Calu3 (cell line): ENCODE results near the gene HOGA1. TPM values are rescaled to one million over a fixed set of nuclear protein-coding genes. Genes with fewer than 3 reads are reported as not detected.

Experiments
- BruUV-seq: library from RNA; stranded (reverse); fragments of 400-500 nt; replicated peaks from 2 replicates; lab custom pipeline; 2021; lab: Mats Ljungman, UMichigan
- CTCF ChIA-PET: fragments of 300-600 bp; sonication (Branson Sonifier 250); formaldehyde crosslinking; loops from one replicate; lab custom pipeline; 2022; ENCODE audit warnings: antibody characterized with exemption; lab: Charles Lee
- DNase-seq: peaks from one replicate; pipeline ENCODE4 v3.0.0; 2022
- H3K27ac Mint-ChIP-seq: one replicate; pipeline ENCODE4 v1.8.0; 2022; ENCODE audit warnings: mixed read lengths; ENCODE audit not compliant: unreplicated experiment
- H3K27me3 Mint-ChIP-seq: one replicate; pipeline ENCODE4 v1.8.0; 2022; ENCODE audit warnings: mixed read lengths; ENCODE audit not compliant: unreplicated experiment
- H3K36me3 Mint-ChIP-seq: one replicate; pipeline ENCODE4 v1.8.0; 2022; ENCODE audit warnings: mild to moderate bottlenecking, moderate library complexity, mixed read lengths; ENCODE audit not compliant: insufficient read depth, unreplicated experiment
- H3K4me1 Mint-ChIP-seq: one replicate; pipeline ENCODE4 v1.8.0; 2022; ENCODE audit warnings: mild to moderate bottlenecking, low read depth, mixed read lengths; ENCODE audit not compliant: unreplicated experiment
- H3K4me3 Mint-ChIP-seq: one replicate; pipeline ENCODE4 v1.8.0; 2022; ENCODE audit warnings: mild to moderate bottlenecking, low read depth, moderate library complexity, mixed read lengths; ENCODE audit not compliant: unreplicated experiment
- H3K9me3 Mint-ChIP-seq: one replicate; pipeline ENCODE4 v1.8.0; 2022; ENCODE audit warnings: low read depth, mixed read lengths; ENCODE audit not compliant: unreplicated experiment
- intact Hi-C: fragments of 100-400 bp; cut with micrococcal nuclease; formaldehyde crosslinking; loops from one replicate; pipeline ENCODE4 v1.10.0; 2022; ENCODE audit not compliant: unreplicated experiment
- total RNA-seq: library from RNA; stranded (reverse); gene quantifications from 2 replicates; pipeline ENCODE4 v1.2.3, GENCODE V29; 2022
- TF ChIP-seq, protein P1 (sequence below): fragments of 200-600 bp; IDR thresholded peaks from one replicate; pipeline ENCODE4 v1.8.0; 2022; ENCODE audit warnings: antibody characterized with exemption; ENCODE audit not compliant: unreplicated experiment

Gene HOGA1
- total RNA-seq, 1 experiment from 2014 or later, result 7.9 TPM

DNA sequence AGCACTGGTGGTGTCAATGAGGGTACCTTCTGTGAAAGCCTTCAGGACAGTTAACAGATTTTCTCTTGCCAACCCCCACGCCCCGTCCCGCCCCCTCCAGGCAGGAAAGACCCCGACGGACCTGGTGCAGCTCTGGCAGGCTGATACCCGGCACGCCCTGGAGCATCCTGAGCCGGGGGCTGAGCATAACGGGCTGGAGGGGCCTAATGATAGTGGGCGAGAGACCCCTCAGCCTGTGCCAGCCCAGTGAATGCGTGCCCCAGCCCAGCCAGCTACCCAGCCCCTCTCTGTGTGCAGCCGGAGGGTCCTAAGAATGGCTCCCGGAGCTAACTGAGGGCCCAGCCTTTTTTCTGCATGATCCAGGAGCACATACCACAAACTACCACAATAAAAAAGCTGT lies 713 bp upstream of the HOGA1 start:
- CTCF ChIA-PET, result interaction anchor here (0.9 to 3.1 kb wide), 4 partner anchors 9 to 37 kb away, joined by 3 to 21 read pairs (median 6); partner anchors contain the start of gene ANKRD2

DNA sequence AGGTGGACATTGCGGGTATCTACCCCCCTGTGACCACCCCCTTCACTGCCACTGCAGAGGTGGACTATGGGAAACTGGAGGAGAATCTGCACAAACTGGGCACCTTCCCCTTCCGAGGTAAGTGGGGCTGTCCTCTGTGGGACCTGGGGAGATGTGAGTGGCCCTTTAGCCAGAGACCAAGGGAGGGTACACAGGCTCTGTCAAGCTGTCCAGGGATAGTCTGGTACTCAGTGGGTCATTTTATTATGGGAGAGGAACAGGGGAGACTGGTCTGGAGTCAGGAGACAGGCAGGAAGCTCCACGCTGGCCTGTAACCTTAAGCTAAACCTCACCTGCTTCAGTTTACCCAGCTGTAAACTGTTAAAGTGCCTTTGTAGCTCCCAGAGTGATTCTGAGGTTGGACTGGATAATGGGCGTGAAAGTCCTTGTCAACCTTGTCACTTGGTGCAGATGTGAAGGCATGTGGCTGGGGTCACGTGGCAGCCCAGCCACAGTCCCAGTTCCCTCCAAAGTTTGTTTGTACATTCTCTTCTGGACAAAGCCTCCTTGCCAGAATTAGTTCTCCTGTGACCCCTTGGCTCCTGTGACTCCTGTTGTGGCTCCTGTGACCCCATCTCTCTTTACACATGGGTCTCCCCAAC lies 729 bp downstream of the HOGA1 start:
- TF ChIP-seq, protein P1, sequence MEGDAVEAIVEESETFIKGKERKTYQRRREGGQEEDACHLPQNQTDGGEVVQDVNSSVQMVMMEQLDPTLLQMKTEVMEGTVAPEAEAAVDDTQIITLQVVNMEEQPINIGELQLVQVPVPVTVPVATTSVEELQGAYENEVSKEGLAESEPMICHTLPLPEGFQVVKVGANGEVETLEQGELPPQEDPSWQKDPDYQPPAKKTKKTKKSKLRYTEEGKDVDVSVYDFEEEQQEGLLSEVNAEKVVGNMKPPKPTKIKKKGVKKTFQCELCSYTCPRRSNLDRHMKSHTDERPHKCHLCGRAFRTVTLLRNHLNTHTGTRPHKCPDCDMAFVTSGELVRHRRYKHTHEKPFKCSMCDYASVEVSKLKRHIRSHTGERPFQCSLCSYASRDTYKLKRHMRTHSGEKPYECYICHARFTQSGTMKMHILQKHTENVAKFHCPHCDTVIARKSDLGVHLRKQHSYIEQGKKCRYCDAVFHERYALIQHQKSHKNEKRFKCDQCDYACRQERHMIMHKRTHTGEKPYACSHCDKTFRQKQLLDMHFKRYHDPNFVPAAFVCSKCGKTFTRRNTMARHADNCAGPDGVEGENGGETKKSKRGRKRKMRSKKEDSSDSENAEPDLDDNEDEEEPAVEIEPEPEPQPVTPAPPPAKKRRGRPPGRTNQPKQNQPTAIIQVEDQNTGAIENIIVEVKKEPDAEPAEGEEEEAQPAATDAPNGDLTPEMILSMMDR, result no peak
- intact Hi-C loops, result no loop called here
- no peak for DNase-seq
- H3K4me3 Mint-ChIP-seq, result peak overlapping the region; percentile 71
- H3K36me3 Mint-ChIP-seq, result peaks cover 8% of the 10 kb centered on the region
- H3K9me3 Mint-ChIP-seq, result no peaks in the 10 kb centered on the region
- CTCF ChIA-PET, result interaction anchor here (1.7 to 3.1 kb wide), 2 partner anchors 11 to 13 kb away, joined by 4 to 21 read pairs; partner anchors contain the start of gene ANKRD2
- peaks cover 42% of the 10 kb centered on the region for H3K4me1 Mint-ChIP-seq
- TSS peak; percentile 47 for BruUV-seq
- H3K27me3 Mint-ChIP-seq, result no peaks in the 10 kb centered on the region
- H3K27ac Mint-ChIP-seq, result peak overlapping the region; percentile 88

More for the DNA sequence above, 713 bp upstream of the HOGA1 start:
- Mint-ChIP-seq H3K4me3 (no peak overlapping the region), H3K36me3 (peaks cover 8% of the 10 kb centered on the region), H3K27ac (peak overlapping the region; percentile 88), H3K27me3 (no peaks in the 10 kb centered on the region), H3K9me3 (no peaks in the 10 kb centered on the region), H3K4me1 (peaks cover 44% of the 10 kb centered on the region)
- intact Hi-C loops, result no loop called here
- TF ChIP-seq, protein P1, result no peak
- BruUV-seq, result no TSS peak
- DNase-seq, result no peak

DNA sequence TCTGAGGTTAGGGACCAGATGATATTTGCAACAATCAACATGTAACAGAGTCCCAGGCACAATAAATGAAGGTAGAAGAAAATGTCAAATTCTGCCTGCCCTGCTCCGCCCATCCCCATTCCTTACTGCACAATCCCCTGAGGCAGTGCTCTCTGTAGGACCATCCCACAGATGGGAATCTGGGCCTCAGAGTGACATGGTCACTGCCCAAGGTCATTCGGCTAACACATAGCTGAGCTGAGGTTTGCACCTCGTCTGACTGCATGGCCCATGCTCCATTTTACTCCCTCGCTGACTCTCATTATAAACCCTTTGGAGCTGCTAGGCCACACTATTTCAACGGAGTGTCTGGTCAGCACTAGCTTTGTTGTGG lies 1.2 kb downstream of the HOGA1 start:
- no peak for DNase-seq
- H3K27ac Mint-ChIP-seq, result no peak overlapping the region
- H3K9me3 Mint-ChIP-seq, result no peaks in the 10 kb centered on the region
- BruUV-seq, result no TSS peak
- peaks cover 37% of the 10 kb centered on the region for H3K4me1 Mint-ChIP-seq
- H3K27me3 Mint-ChIP-seq, result no peaks in the 10 kb centered on the region
- H3K36me3 Mint-ChIP-seq, result peaks cover 8% of the 10 kb centered on the region
- H3K4me3 Mint-ChIP-seq, result peak overlapping the region; percentile 71
- intact Hi-C loops, result no loop called here
- TF ChIP-seq, protein P1, result no peak
- CTCF ChIA-PET, result interaction anchor here (1.7 to 3.1 kb wide), 2 partner anchors 11 to 13 kb away, joined by 4 to 21 read pairs; partner anchors contain the start of gene ANKRD2

DNA sequence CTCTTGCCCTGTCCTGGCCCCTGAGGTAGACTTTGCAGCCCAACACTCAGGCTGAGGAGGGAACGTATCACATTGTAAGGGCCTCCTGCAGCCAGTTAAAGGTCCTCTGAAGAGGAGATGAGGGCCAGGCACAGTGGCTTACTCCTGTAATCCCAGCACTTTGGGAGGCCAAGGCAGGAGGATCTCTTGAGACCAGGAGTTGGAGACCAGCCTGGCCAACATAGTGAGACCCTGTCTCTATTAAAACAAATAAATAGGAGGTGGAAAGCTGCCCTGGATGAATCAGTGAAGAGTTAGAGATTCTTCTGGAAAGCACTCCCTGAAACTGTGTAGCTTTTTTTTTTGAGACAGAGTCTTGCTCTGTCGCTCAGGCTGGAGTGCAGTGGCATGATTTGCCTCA lies 3.0 kb downstream of the HOGA1 start:
- Mint-ChIP-seq H3K9me3 (no peaks in the 10 kb centered on the region), H3K27me3 (no peaks in the 10 kb centered on the region), H3K27ac (no peak overlapping the region), H3K4me1 (peaks cover 33% of the 10 kb centered on the region), H3K4me3 (no peak overlapping the region), H3K36me3 (peaks cover 8% of the 10 kb centered on the region)
- TF ChIP-seq, protein P1, result no peak
- BruUV-seq, result no TSS peak
- no peak for DNase-seq
- intact Hi-C loops, result no loop called here
- CTCF ChIA-PET, result no interaction called here
